ENCODE data around the gene TSPEAR.

The TSPEAR gene

DNA sequence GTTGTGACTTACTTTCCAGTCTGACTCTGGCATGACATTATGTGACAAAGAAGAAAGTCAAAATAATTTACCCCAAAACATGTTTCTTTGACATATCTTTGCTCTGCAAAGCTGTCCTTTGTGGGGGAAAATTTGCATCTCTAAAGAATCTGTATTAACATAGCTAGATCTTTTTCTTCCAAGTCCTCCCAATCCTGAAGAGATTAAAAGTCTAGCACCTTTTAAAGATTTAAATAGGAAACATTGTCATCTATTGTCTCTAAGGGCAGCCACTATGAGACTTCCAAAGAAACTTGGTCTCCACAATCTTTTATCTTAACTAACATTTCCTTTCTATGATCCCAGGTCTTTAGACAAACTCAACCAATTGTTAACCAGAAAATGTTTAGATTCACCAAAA is 240.0 kb downstream of the TSPEAR start:
- Histone ChIP-seq H3K4me3 (ENCODE audit: low read depth, low read length, poor library complexity, severe bottlenecking) (no peak overlapping the region), H3K9me3 (ENCODE audit: low read length) (no peaks in the 10 kb centered on the region), H3K9ac (ENCODE audit: low read length) (no peak overlapping the region), H3K27ac (ENCODE audit: low read depth, low read length, poor library complexity, severe bottlenecking) (no peak overlapping the region), H3K4me2 (ENCODE audit: low read length) (no peak overlapping the region), H3K9me2 (ENCODE audit: low read depth, low read length) (no peaks in the 10 kb centered on the region), H3F3A (ENCODE audit: insufficient read depth, low read length) (no peaks in the 10 kb centered on the region), H4K20me1 (ENCODE audit: insufficient read depth, low read length) (no peaks in the 10 kb centered on the region), H3K4me1 (ENCODE audit: insufficient read depth, low read length, severe bottlenecking) (no peaks in the 10 kb centered on the region), H3K27me3 (ENCODE audit: insufficient read depth, low read length) (peaks cover 5% of the 10 kb centered on the region; the same call in 1 of the 2 replicates), H3K36me3 (ENCODE audit: insufficient read depth, low read length) (no peaks in the 10 kb centered on the region), H2AFZ (ENCODE audit: low read length) (no peak overlapping the region), H3K79me2 (ENCODE audit: insufficient read depth, low read length) (no peaks in the 10 kb centered on the region)
- TF ChIP-seq, protein P1, sequence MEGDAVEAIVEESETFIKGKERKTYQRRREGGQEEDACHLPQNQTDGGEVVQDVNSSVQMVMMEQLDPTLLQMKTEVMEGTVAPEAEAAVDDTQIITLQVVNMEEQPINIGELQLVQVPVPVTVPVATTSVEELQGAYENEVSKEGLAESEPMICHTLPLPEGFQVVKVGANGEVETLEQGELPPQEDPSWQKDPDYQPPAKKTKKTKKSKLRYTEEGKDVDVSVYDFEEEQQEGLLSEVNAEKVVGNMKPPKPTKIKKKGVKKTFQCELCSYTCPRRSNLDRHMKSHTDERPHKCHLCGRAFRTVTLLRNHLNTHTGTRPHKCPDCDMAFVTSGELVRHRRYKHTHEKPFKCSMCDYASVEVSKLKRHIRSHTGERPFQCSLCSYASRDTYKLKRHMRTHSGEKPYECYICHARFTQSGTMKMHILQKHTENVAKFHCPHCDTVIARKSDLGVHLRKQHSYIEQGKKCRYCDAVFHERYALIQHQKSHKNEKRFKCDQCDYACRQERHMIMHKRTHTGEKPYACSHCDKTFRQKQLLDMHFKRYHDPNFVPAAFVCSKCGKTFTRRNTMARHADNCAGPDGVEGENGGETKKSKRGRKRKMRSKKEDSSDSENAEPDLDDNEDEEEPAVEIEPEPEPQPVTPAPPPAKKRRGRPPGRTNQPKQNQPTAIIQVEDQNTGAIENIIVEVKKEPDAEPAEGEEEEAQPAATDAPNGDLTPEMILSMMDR (IDR thresholded peaks at IDR 0.05; ENCODE audit: low read length): no peak
- TF ChIP-seq EZH2 (IDR thresholded peaks at IDR 0.05; ENCODE audit: borderline replicate concordance, low read length): no peak

DNA sequence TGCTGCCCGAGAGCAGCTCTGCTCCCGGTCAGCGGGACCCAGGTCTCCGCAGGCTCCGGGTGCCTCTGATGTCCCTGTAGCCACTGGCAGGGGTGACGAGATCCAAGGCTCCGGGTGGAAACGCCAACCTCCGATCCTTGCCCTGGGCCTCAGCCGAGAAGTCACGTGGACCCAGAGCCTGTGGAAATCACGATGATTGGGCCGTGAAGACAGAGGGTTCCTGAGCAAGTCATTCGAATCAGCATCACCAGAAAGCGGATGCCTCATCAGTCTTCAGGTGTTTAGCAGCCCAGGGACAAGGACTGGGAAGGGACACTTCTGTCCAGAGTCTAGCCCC is 243.5 kb downstream of the TSPEAR start:
- no peak overlapping the region for H3K4me2 ChIP-seq (ENCODE audit: low read length)
- TF ChIP-seq EZH2 (IDR thresholded peaks at IDR 0.05; ENCODE audit: borderline replicate concordance, low read length): no peak
- TF ChIP-seq, protein P1 (IDR thresholded peaks at IDR 0.05; ENCODE audit: low read length): no peak
- no peak overlapping the region for H2AFZ ChIP-seq (ENCODE audit: low read length)
- H4K20me1 ChIP-seq (ENCODE audit: insufficient read depth, low read length): no peaks in the 10 kb centered on the region
- H3K9me2 ChIP-seq (ENCODE audit: low read depth, low read length): no peaks in the 10 kb centered on the region
- no peaks in the 10 kb centered on the region for H3F3A ChIP-seq (ENCODE audit: insufficient read depth, low read length)
- H3K27ac ChIP-seq (ENCODE audit: low read depth, low read length, poor library complexity, severe bottlenecking): no peak overlapping the region
- H3K79me2 ChIP-seq (ENCODE audit: insufficient read depth, low read length): no peaks in the 10 kb centered on the region
- no peaks in the 10 kb centered on the region for H3K9me3 ChIP-seq (ENCODE audit: low read length)
- H3K27me3 ChIP-seq (ENCODE audit: insufficient read depth, low read length): peaks cover 8% of the 10 kb centered on the region; the same call in 1 of the 2 replicates
- no peaks in the 10 kb centered on the region for H3K4me1 ChIP-seq (ENCODE audit: insufficient read depth, low read length, severe bottlenecking)
- H3K36me3 ChIP-seq (ENCODE audit: insufficient read depth, low read length): no peaks in the 10 kb centered on the region
- H3K9ac ChIP-seq (ENCODE audit: low read length): no peak overlapping the region
- H3K4me3 ChIP-seq (ENCODE audit: low read depth, low read length, poor library complexity, severe bottlenecking): no peak overlapping the region

DNA sequence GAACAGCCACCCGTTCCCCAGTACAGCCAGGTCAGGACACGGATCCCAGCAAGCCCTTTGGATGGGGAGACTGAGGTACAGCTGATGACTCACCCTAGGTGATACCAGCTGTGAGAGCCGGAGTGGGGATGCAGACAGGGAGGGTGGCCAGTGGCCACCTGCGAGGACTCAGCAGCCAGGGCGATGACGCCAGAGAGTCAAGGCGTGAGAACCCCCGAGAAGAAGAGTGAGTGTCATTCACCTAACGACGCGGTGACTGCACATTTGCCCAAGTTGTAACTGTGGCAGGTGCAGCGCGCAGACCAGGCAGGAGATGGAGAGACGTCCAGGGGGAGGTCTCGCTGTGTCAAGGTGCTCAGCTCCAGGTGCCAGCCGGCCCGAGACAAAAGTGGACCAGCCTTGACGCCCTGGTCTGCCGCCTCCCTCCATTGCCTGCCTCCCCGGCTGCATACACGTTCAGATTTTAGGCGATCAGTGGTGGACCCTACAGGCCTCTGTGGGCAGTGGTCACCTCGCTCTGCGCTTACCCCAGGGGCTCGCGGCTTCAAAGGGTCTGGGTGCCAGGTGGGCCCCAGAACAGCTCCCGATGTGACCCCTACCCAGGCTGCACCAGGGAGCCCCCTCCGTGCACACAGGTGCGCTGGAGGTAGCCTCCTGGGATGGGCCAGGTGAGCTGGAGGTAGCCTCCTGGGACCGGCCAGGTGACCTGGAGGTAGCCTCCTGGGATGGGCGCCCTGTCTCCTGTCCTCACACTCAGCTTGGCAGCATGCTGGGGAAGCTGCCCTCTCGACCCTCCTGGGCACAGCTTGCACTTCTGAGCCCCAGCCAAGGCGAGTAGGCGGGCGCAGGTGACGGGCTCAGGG is 244.1 kb downstream of the TSPEAR start:
- H3K9me3 ChIP-seq (ENCODE audit: low read length): no peaks in the 10 kb centered on the region
- no peak overlapping the region for H3K9ac ChIP-seq (ENCODE audit: low read length)
- peaks cover 8% of the 10 kb centered on the region; the same call in 1 of the 2 replicates for H3K27me3 ChIP-seq (ENCODE audit: insufficient read depth, low read length)
- TF ChIP-seq, protein P1 (IDR thresholded peaks at IDR 0.05; ENCODE audit: low read length): no peak
- TF ChIP-seq EZH2 (IDR thresholded peaks at IDR 0.05; ENCODE audit: borderline replicate concordance, low read length): no peak
- H3F3A ChIP-seq (ENCODE audit: insufficient read depth, low read length): no peaks in the 10 kb centered on the region
- no peak overlapping the region for H3K27ac ChIP-seq (ENCODE audit: low read depth, low read length, poor library complexity, severe bottlenecking)
- no peak overlapping the region for H3K4me3 ChIP-seq (ENCODE audit: low read depth, low read length, poor library complexity, severe bottlenecking)
- no peaks in the 10 kb centered on the region for H3K36me3 ChIP-seq (ENCODE audit: insufficient read depth, low read length)
- H3K4me1 ChIP-seq (ENCODE audit: insufficient read depth, low read length, severe bottlenecking): no peaks in the 10 kb centered on the region
- H3K4me2 ChIP-seq (ENCODE audit: low read length): no peak overlapping the region
- H3K79me2 ChIP-seq (ENCODE audit: insufficient read depth, low read length): no peaks in the 10 kb centered on the region
- H3K9me2 ChIP-seq (ENCODE audit: low read depth, low read length): no peaks in the 10 kb centered on the region
- no peaks in the 10 kb centered on the region for H4K20me1 ChIP-seq (ENCODE audit: insufficient read depth, low read length)
- no peak overlapping the region for H2AFZ ChIP-seq (ENCODE audit: low read length)
